GM18951 (cell line): ENCODE measurements around the gene CLEC18C.
"Not testable (repeated sequence)": the region's sequence is repeated elsewhere in the genome, so short reads cannot be mapped to it uniquely, and the experiment has no call there.

ENCODE experiments used
- POLR2A ChIP-seq: IDR thresholded peaks from 4 replicates; pipeline ENCODE4 v1.6.1; 2011; ENCODE audit warnings: mild to moderate bottlenecking; ENCODE audit not compliant: insufficient read length, insufficient read depth; ENCODE audit errors: extremely low read depth
- in situ Hi-C: fragments of 300-500 bp; cut with MboI; formaldehyde crosslinking; loops from one replicate; pipeline ENCODE4 v1.12.0; 2022; ENCODE audit warnings: low sequenced_read_pairs, mixed read lengths, inconsistent platforms; ENCODE audit not compliant: unreplicated experiment

CLEC18C gene

GRCh38 chr16:70173212-70173837 is at the start of gene CLEC18C:
CLEC18C (plus strand) TSS chr16:70173787; CDS start chr16:70174279, 492 bp downstream.
- in situ Hi-C loops: loop anchor here (25.0 kb wide), 1 partner anchor 464 kb away; the partner anchor contains the start of gene IL34

GRCh38 chr16:70123822-70124221 is 49.8 kb upstream of the CLEC18C start:
- in situ Hi-C loops: not testable (repeated sequence)

- in situ Hi-C loops: not testable (repeated sequence)
Measured at GRCh38 chr16:70126226-70126625, 47.4 kb upstream of the CLEC18C start.

GRCh38 chr16:70127706-70128105 is 45.9 kb upstream of the CLEC18C start:
- in situ Hi-C loops: not testable (repeated sequence)

GRCh38 chr16:70128844-70129243 is 44.7 kb upstream of the CLEC18C start:
- in situ Hi-C loops: not testable (repeated sequence)

- in situ Hi-C loops: not testable (repeated sequence)
Measured at GRCh38 chr16:70135796-70136195, 37.8 kb upstream of the CLEC18C start.

- in situ Hi-C loops: not testable (repeated sequence)
Measured at GRCh38 chr16:70136595-70136994, 37.0 kb upstream of the CLEC18C start.

GRCh38 chr16:70142739-70143138 is 30.8 kb upstream of the CLEC18C start:
- in situ Hi-C loops: not testable (repeated sequence)

GRCh38 chr16:70143231-70143895 is 30.2 kb upstream of the CLEC18C start:
- in situ Hi-C loops: not testable (repeated sequence)

- in situ Hi-C loops: not testable (repeated sequence)
Measured at GRCh38 chr16:70147853-70148252, 25.7 kb upstream of the CLEC18C start.

- in situ Hi-C loops: not testable (repeated sequence)
Measured at GRCh38 chr16:70148453-70148852, 25.1 kb upstream of the CLEC18C start.

GRCh38 chr16:70149296-70149695 is 24.3 kb upstream of the CLEC18C start:
- in situ Hi-C loops: not testable (repeated sequence)

- TF ChIP-seq POLR2A: no peak
- in situ Hi-C loops: loop anchor here (25.0 kb wide), 1 partner anchor 486 kb away; the partner anchor contains the start of gene IL34
Measured at GRCh38 chr16:70151391-70151790, 22.2 kb upstream of the CLEC18C start.

- TF ChIP-seq POLR2A: no peak
- in situ Hi-C loops: loop anchor here (25.0 kb wide), 1 partner anchor 485 kb away; the partner anchor contains the start of gene IL34
Measured at GRCh38 chr16:70151941-70152509, 21.6 kb upstream of the CLEC18C start.
